GM23338 (cell line): ENCODE measurements around the gene CDH23. TPM values are rescaled to one million over a fixed set of nuclear protein-coding genes. Genes with fewer than 3 reads are reported as not detected.

Source experiments
- ATAC-seq: fragments of 200-7000 bp; cut with Tn5 transposase; 3 replicates; pipeline ENCODE4 v1.9.1; 2020
- DNase-seq: peaks from one replicate; pipeline ENCODE4 v3.0.0-alpha.2; 2015; ENCODE audit warnings: low spot score
- H2AFZ ChIP-seq: fragments of 200-600 bp; sonication (generic); 2 replicates; pipeline ENCODE4 v1.8.0; 2016; ENCODE audit warnings: antibody characterized with exemption, mild to moderate bottlenecking, moderate library complexity
- H3F3A ChIP-seq: fragments of 200-600 bp; sonication (generic); replicated peaks from 2 replicates; pipeline ENCODE4 v1.8.0; 2017; ENCODE audit warnings: antibody characterized with exemption, mixed run types, low read depth
- H3K27ac ChIP-seq: fragments of 200-600 bp; sonication (generic); 2 replicates; pipeline ENCODE4 v1.6.1; 2016; ENCODE audit warnings: low read depth
- H3K27me3 ChIP-seq: fragments of 200-600 bp; sonication (generic); 2 replicates; pipeline ENCODE4 v1.8.0; 2016; ENCODE audit warnings: mild to moderate bottlenecking, mixed run types, moderate library complexity; ENCODE audit not compliant: insufficient read depth
- H3K36me3 ChIP-seq: fragments of 200-600 bp; sonication (generic); 2 replicates; pipeline ENCODE4 v1.8.0; 2016; ENCODE audit warnings: mild to moderate bottlenecking; ENCODE audit not compliant: insufficient read depth
- H3K4me1 ChIP-seq: fragments of 200-600 bp; sonication (generic); 2 replicates; pipeline ENCODE4 v1.8.0; 2016; ENCODE audit warnings: mild to moderate bottlenecking, moderate library complexity; ENCODE audit not compliant: insufficient read depth
- H3K4me2 ChIP-seq: fragments of 200-600 bp; sonication (generic); 2 replicates; pipeline ENCODE4 v1.7.1; 2017; ENCODE audit warnings: mixed run types
- H3K4me3 ChIP-seq: fragments of 200-600 bp; sonication (generic); 2 replicates; pipeline ENCODE4 v1.6.1; 2016; ENCODE audit warnings: mixed run types
- H3K79me2 ChIP-seq: fragments of 200-600 bp; sonication (generic); replicated peaks from 2 replicates; pipeline ENCODE4 v1.8.0; 2017; ENCODE audit warnings: mild to moderate bottlenecking; ENCODE audit not compliant: insufficient read depth
- H3K9me2 ChIP-seq: fragments of 200-600 bp; sonication (generic); 2 replicates; pipeline ENCODE4 v1.8.0; 2017; ENCODE audit not compliant: insufficient read depth
- H4K20me1 ChIP-seq: fragments of 200-600 bp; sonication (generic); replicated peaks from 2 replicates; pipeline ENCODE4 v1.8.0; 2017; ENCODE audit warnings: mild to moderate bottlenecking; ENCODE audit not compliant: insufficient read depth
- H3K27ac Mint-ChIP-seq: 2 replicates; pipeline ENCODE4 v1.8.0; 2020; ENCODE audit warnings: inconsistent platforms, mild to moderate bottlenecking, moderate library complexity, mixed read lengths
- H3K27me3 Mint-ChIP-seq: 3 replicates; pipeline ENCODE4 v1.8.0; 2022; ENCODE audit warnings: low read depth, mild to moderate bottlenecking, moderate library complexity, mixed read lengths, inconsistent platforms; ENCODE audit not compliant: insufficient read depth, poor library complexity
- H3K36me3 Mint-ChIP-seq: 3 replicates; pipeline ENCODE4 v1.8.0; 2021; ENCODE audit warnings: low read depth, mild to moderate bottlenecking, inconsistent platforms, moderate library complexity, mixed read lengths
- H3K4me1 Mint-ChIP-seq: 3 replicates; pipeline ENCODE4 v1.8.0; 2020; ENCODE audit warnings: mild to moderate bottlenecking, inconsistent platforms, mixed read lengths
- H3K4me3 Mint-ChIP-seq: 3 replicates; pipeline ENCODE4 v1.8.0; 2021; ENCODE audit warnings: moderate library complexity, mild to moderate bottlenecking, inconsistent platforms, mixed read lengths
- H3K9me3 Mint-ChIP-seq: 3 replicates; pipeline ENCODE4 v1.8.0; 2020; ENCODE audit warnings: moderate library complexity, mild to moderate bottlenecking, inconsistent platforms, mixed read lengths
- CREB1 ChIP-seq: fragments of 250-450 bp; sonication (Bioruptor Pico); IDR thresholded peaks from 2 replicates; pipeline ENCODE4 v1.5.0; 2020; ENCODE audit warnings: low read depth, mild to moderate bottlenecking, moderate library complexity
- EZH2 ChIP-seq: fragments of 200-600 bp; sonication (generic); IDR thresholded peaks from one replicate; pipeline ENCODE4 v1.8.0; 2017; ENCODE audit warnings: antibody characterized with exemption, mild to moderate bottlenecking, low read depth; ENCODE audit not compliant: unreplicated experiment
- EZH2phosphoT487 ChIP-seq: fragments of 200-600 bp; sonication (generic); IDR thresholded peaks from one replicate; pipeline ENCODE4 v1.8.1; 2018; ENCODE audit warnings: antibody characterized with exemption; ENCODE audit not compliant: unreplicated experiment
- JUNB ChIP-seq: IDR thresholded peaks from one replicate; pipeline ENCODE4 v1.6.1; 2016; ENCODE audit warnings: antibody characterized with exemption; ENCODE audit not compliant: unreplicated experiment
- NANOG ChIP-seq: IDR thresholded peaks from 2 replicates; pipeline ENCODE4 v1.6.1; 2016; ENCODE audit warnings: antibody characterized with exemption, borderline replicate concordance
- POLR2AphosphoS5 ChIP-seq: IDR thresholded peaks from 2 replicates; pipeline ENCODE4 v1.6.1; 2016; ENCODE audit warnings: antibody characterized with exemption, low read depth
- REST ChIP-seq: IDR thresholded peaks from one replicate; pipeline ENCODE4 v1.6.1; 2018; ENCODE audit warnings: antibody characterized with exemption; ENCODE audit not compliant: unreplicated experiment
- STAT1 ChIP-seq: IDR thresholded peaks from one replicate; pipeline ENCODE4 v1.6.1; 2016; ENCODE audit warnings: antibody characterized with exemption; ENCODE audit not compliant: unreplicated experiment
- ZNF114 ChIP-seq: fragments of 250-450 bp; sonication (Bioruptor Pico); IDR thresholded peaks from 2 replicates; pipeline ENCODE4 v1.5.0; 2020; ENCODE audit warnings: mild to moderate bottlenecking, moderate library complexity
- ZNF331 ChIP-seq: fragments of 250-450 bp; sonication (Bioruptor Pico); IDR thresholded peaks from 2 replicates; pipeline ENCODE4 v1.5.0; 2020; ENCODE audit warnings: low read depth, mild to moderate bottlenecking, moderate library complexity
- polyA plus RNA-seq: library from polyadenylated mRNA; unstranded; fragments of >200 nt; fragmentation: Nextera tagmentation; extraction: Ambion mirVana; gene quantifications from 2 replicates; pipeline ENCODE4 v1.2.1, GENCODE V29; 2016
- total RNA-seq: library from RNA; depleted of rRNA; stranded (reverse); fragments of >200 nt; shearing (Covaris generic); gene quantifications from 2 replicates; pipeline ENCODE4 v1.2.3, GENCODE V29; 2014
- TF ChIP-seq, protein P1 (sequence below): fragments of 250-450 bp; sonication (Bioruptor Pico); IDR thresholded peaks from 2 replicates; pipeline ENCODE4 v1.5.0; 2020; ENCODE audit warnings: mild to moderate bottlenecking, moderate library complexity
- TF ChIP-seq, protein P2 (sequence below): IDR thresholded peaks from 2 replicates; pipeline ENCODE4 v1.6.1; 2016; ENCODE audit warnings: antibody characterized with exemption
- TF ChIP-seq, protein P3 (sequence below), 2 experiments: fragments of 200-600 bp in 1 of 2; sonication (generic) in 1 of 2; conservative IDR thresholded peaks; 2 replicates each; pipeline versions ENCODE4 v1.5.1 to v1.6.1; 2016 to 2017; ENCODE audit warnings: antibody characterized with exemption in 2 of 2, low read depth in 2 of 2, mild to moderate bottlenecking in 2 of 2, moderate library complexity in 1 of 2

Gene CDH23
- total and polyA plus RNA-seq, 2 experiments from 2014 or later = 0.95 to 4.3 TPM

DNA sequence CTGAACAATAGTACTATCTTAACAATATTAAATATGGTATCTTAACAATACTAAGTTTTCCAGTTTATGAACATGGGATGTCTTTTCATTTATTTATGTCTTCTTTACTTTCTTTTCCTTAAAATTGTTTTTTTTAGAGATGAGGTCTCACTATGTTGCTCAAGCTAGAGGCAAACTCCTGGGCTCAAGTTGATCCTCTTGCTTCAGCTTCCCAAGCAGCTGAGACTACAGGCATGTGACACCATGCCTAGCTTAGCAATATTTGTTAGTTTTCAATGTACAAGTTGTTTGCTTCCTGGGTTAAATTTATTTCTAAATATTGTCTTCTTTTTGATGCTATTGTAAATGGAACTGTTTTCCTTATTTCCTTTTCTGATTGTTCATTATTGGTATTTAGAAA, 16.9 kb downstream of the CDH23 start:
- Histone ChIP-seq H3K4me2 (no peak overlapping the region), H3K4me1 (no peaks in the 10 kb centered on the region), H4K20me1 (no peaks in the 10 kb centered on the region), H2AFZ (no peak overlapping the region), H3F3A (no peaks in the 10 kb centered on the region), H3K4me3 (no peak overlapping the region), H3K27ac (no peak overlapping the region), H3K36me3 (no peaks in the 10 kb centered on the region), H3K9me2 (no peaks in the 10 kb centered on the region), H3K79me2 (no peaks in the 10 kb centered on the region), H3K27me3 (no peaks in the 10 kb centered on the region)
- H3K27me3 Mint-ChIP-seq = peaks cover 2% of the 10 kb centered on the region
- no peak overlapping the region for H3K27ac Mint-ChIP-seq
- no peak for DNase-seq
- no peak overlapping the region for H3K4me3 Mint-ChIP-seq
- H3K9me3 Mint-ChIP-seq = peaks cover 10% of the 10 kb centered on the region; the same call in 2 of the 3 replicates
- H3K36me3 Mint-ChIP-seq = peaks cover 7% of the 10 kb centered on the region; the same call in 1 of the 3 replicates
- TF ChIP-seq, protein P1, sequence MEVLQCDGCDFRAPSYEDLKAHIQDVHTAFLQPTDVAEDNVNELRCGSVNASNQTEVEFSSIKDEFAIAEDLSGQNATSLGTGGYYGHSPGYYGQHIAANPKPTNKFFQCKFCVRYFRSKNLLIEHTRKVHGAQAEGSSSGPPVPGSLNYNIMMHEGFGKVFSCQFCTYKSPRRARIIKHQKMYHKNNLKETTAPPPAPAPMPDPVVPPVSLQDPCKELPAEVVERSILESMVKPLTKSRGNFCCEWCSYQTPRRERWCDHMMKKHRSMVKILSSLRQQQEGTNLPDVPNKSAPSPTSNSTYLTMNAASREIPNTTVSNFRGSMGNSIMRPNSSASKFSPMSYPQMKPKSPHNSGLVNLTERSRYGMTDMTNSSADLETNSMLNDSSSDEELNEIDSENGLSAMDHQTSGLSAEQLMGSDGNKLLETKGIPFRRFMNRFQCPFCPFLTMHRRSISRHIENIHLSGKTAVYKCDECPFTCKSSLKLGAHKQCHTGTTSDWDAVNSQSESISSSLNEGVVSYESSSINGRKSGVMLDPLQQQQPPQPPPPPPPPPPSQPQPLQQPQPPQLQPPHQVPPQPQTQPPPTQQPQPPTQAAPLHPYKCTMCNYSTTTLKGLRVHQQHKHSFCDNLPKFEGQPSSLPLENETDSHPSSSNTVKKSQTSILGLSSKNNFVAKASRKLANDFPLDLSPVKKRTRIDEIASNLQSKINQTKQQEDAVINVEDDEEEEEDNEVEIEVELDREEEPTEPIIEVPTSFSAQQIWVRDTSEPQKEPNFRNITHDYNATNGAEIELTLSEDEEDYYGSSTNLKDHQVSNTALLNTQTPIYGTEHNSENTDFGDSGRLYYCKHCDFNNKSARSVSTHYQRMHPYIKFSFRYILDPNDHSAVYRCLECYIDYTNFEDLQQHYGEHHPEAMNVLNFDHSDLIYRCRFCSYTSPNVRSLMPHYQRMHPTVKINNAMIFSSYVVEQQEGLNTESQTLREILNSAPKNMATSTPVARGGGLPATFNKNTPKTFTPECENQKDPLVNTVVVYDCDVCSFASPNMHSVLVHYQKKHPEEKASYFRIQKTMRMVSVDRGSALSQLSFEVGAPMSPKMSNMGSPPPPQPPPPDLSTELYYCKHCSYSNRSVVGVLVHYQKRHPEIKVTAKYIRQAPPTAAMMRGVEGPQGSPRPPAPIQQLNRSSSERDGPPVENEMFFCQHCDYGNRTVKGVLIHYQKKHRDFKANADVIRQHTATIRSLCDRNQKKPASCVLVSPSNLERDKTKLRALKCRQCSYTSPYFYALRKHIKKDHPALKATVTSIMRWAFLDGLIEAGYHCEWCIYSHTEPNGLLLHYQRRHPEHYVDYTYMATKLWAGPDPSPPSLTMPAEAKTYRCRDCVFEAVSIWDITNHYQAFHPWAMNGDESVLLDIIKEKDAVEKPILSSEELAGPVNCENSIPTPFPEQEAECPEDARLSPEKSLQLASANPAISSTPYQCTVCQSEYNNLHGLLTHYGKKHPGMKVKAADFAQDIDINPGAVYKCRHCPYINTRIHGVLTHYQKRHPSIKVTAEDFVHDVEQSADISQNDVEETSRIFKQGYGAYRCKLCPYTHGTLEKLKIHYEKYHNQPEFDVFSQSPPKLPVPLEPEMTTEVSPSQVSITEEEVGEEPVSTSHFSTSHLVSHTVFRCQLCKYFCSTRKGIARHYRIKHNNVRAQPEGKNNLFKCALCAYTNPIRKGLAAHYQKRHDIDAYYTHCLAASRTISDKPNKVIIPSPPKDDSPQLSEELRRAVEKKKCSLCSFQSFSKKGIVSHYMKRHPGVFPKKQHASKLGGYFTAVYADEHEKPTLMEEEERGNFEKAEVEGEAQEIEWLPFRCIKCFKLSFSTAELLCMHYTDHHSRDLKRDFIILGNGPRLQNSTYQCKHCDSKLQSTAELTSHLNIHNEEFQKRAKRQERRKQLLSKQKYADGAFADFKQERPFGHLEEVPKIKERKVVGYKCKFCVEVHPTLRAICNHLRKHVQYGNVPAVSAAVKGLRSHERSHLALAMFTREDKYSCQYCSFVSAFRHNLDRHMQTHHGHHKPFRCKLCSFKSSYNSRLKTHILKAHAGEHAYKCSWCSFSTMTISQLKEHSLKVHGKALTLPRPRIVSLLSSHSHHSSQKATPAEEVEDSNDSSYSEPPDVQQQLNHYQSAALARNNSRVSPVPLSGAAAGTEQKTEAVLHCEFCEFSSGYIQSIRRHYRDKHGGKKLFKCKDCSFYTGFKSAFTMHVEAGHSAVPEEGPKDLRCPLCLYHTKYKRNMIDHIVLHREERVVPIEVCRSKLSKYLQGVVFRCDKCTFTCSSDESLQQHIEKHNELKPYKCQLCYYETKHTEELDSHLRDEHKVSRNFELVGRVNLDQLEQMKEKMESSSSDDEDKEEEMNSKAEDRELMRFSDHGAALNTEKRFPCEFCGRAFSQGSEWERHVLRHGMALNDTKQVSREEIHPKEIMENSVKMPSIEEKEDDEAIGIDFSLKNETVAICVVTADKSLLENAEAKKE (CRISPR knock-in tag) = no peak
- TF ChIP-seq POLR2AphosphoS5 = no peak
- TF ChIP-seq EZH2phosphoT487 = no peak
- TF ChIP-seq, protein P2, sequence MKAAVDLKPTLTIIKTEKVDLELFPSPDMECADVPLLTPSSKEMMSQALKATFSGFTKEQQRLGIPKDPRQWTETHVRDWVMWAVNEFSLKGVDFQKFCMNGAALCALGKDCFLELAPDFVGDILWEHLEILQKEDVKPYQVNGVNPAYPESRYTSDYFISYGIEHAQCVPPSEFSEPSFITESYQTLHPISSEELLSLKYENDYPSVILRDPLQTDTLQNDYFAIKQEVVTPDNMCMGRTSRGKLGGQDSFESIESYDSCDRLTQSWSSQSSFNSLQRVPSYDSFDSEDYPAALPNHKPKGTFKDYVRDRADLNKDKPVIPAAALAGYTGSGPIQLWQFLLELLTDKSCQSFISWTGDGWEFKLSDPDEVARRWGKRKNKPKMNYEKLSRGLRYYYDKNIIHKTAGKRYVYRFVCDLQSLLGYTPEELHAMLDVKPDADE = no peak
- TF ChIP-seq STAT1 = no peak
- no peak for TF ChIP-seq NANOG
- TF ChIP-seq ZNF114 = no peak
- TF ChIP-seq CREB1 (CRISPR knock-in tag) = no peak
- no peak for TF ChIP-seq JUNB
- TF ChIP-seq EZH2 = no peak
- TF ChIP-seq ZNF331 (CRISPR knock-in tag) = no peak
- no peak for TF ChIP-seq REST
- TF ChIP-seq, protein P3, sequence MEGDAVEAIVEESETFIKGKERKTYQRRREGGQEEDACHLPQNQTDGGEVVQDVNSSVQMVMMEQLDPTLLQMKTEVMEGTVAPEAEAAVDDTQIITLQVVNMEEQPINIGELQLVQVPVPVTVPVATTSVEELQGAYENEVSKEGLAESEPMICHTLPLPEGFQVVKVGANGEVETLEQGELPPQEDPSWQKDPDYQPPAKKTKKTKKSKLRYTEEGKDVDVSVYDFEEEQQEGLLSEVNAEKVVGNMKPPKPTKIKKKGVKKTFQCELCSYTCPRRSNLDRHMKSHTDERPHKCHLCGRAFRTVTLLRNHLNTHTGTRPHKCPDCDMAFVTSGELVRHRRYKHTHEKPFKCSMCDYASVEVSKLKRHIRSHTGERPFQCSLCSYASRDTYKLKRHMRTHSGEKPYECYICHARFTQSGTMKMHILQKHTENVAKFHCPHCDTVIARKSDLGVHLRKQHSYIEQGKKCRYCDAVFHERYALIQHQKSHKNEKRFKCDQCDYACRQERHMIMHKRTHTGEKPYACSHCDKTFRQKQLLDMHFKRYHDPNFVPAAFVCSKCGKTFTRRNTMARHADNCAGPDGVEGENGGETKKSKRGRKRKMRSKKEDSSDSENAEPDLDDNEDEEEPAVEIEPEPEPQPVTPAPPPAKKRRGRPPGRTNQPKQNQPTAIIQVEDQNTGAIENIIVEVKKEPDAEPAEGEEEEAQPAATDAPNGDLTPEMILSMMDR (conservative IDR thresholded peaks at IDR 0.05; ENCODE audit: low read depth in 2 of 2) = no peak
- H3K4me1 Mint-ChIP-seq = peaks cover 6% of the 10 kb centered on the region
- no peak for ATAC-seq
